PC-3 (cell line): ENCODE measurements around the gene IGIP. TPM values are rescaled to one million over a fixed set of nuclear protein-coding genes. Genes with fewer than 3 reads are reported as not detected.

Experiments
- ATAC-seq: fragments of 200-7000 bp; cut with Tn5 transposase; 2 replicates; pipeline ENCODE4 v1.9.1; 2020; ENCODE audit warnings: mild to moderate bottlenecking, moderate library complexity
- BruUV-seq: library from RNA; stranded (reverse); fragments of 400-500 nt; replicated peaks from 2 replicates; lab custom pipeline; 2021; lab: Mats Ljungman, UMichigan
- CTCF ChIA-PET: fragments of 300-600 bp; sonication (Branson Sonifier 250); formaldehyde crosslinking; loops from one replicate; lab custom pipeline; 2022; ENCODE audit warnings: antibody characterized with exemption; lab: Charles Lee
- POLR2A ChIA-PET: fragments of 300-600 bp; sonication (Branson Sonifier 250); formaldehyde crosslinking; loops from one replicate; lab custom pipeline; 2022; ENCODE audit warnings: antibody characterized with exemption; ENCODE audit not compliant: unreplicated experiment; lab: Charles Lee
- DNase-seq: peaks from one replicate; pipeline ENCODE4 v3.0.0-alpha.2; 2015
- H2AFZ ChIP-seq: fragments of 300-600 bp; sonication (generic); 2 replicates; pipeline ENCODE4 v1.6.0; 2016; ENCODE audit warnings: antibody characterized with exemption, low read length
- H3F3A ChIP-seq: fragments of 300-600 bp; sonication (generic); one replicate; pipeline ENCODE4 v1.6.0; 2017; ENCODE audit warnings: antibody characterized with exemption, low read length, control low read depth, mild to moderate bottlenecking; ENCODE audit not compliant: unreplicated experiment
- H3K27ac ChIP-seq: fragments of 300-600 bp; sonication (generic); 2 replicates; pipeline ENCODE4 v1.5.1; 2016; ENCODE audit warnings: mild to moderate bottlenecking, low read length
- H3K27me3 ChIP-seq: fragments of 300-600 bp; sonication (generic); 2 replicates; pipeline ENCODE4 v1.6.1; 2016; ENCODE audit warnings: low read length, mixed read lengths
- H3K36me3 ChIP-seq: fragments of 300-600 bp; sonication (generic); 2 replicates; pipeline ENCODE4 v1.6.1; 2016; ENCODE audit warnings: low read depth, mixed run types, low read length, mixed read lengths
- H3K4me1 ChIP-seq: fragments of 300-600 bp; sonication (generic); 2 replicates; pipeline ENCODE4 v1.5.1; 2016; ENCODE audit warnings: low read length; ENCODE audit not compliant: insufficient read depth
- H3K4me2 ChIP-seq: fragments of 300-600 bp; sonication (generic); 2 replicates; pipeline ENCODE4 v1.6.0; 2016; ENCODE audit warnings: low read length
- H3K4me3 ChIP-seq: fragments of 300-600 bp; sonication (generic); 2 replicates; pipeline ENCODE4 v1.5.1; 2016; ENCODE audit warnings: mild to moderate bottlenecking, low read length, mixed read lengths
- H3K79me2 ChIP-seq: fragments of 300-600 bp; sonication (generic); 2 replicates; pipeline ENCODE4 v1.6.1; 2017; ENCODE audit warnings: low read length, mixed read lengths
- H3K9ac ChIP-seq: fragments of 300-600 bp; sonication (generic); 2 replicates; pipeline ENCODE4 v1.6.0; 2016; ENCODE audit warnings: mild to moderate bottlenecking, low read length
- H3K9me2 ChIP-seq: fragments of 300-600 bp; sonication (generic); replicated peaks from 2 replicates; pipeline ENCODE4 v1.6.1; 2016; ENCODE audit warnings: mixed run types, low read length, mixed read lengths
- H3K9me3 ChIP-seq: fragments of 300-600 bp; sonication (generic); 2 replicates; pipeline ENCODE4 v1.6.1; 2016; ENCODE audit warnings: low read length, mixed read lengths
- H4K20me1 ChIP-seq: fragments of 300-600 bp; sonication (generic); 2 replicates; pipeline ENCODE4 v1.6.1; 2016; ENCODE audit warnings: low read length, mixed read lengths
- EZH2 ChIP-seq: fragments of 300-600 bp; sonication (generic); IDR thresholded peaks from one replicate; pipeline ENCODE4 v1.6.1; 2017; ENCODE audit warnings: antibody characterized with exemption, mild to moderate bottlenecking, low read length; ENCODE audit not compliant: unreplicated experiment
- EZH2phosphoT487 ChIP-seq: fragments of 300-600 bp; sonication (generic); IDR thresholded peaks from 2 replicates; pipeline ENCODE4 v1.6.1; 2018; ENCODE audit warnings: mild to moderate bottlenecking, antibody characterized with exemption, low read length, borderline replicate concordance
- intact Hi-C: fragments of 100-400 bp; cut with micrococcal nuclease; formaldehyde crosslinking; loops from 2 replicates; pipeline ENCODE4 v1.9.0; 2023
- total RNA-seq: library from RNA; depleted of rRNA; stranded (reverse); fragments of >200 nt; gene quantifications from 2 replicates; pipeline ENCODE4 v1.2.3, GENCODE V29; 2014
- TF ChIP-seq, protein P1 (sequence below): fragments of 300-600 bp; sonication (generic); conservative IDR thresholded peaks from 2 replicates; pipeline ENCODE4 v1.5.1; 2017; ENCODE audit warnings: antibody characterized with exemption, low read depth, mild to moderate bottlenecking, low read length

Gene IGIP
- total RNA-seq, 1 experiment from 2014 or later: 1.3 TPM

DNA sequence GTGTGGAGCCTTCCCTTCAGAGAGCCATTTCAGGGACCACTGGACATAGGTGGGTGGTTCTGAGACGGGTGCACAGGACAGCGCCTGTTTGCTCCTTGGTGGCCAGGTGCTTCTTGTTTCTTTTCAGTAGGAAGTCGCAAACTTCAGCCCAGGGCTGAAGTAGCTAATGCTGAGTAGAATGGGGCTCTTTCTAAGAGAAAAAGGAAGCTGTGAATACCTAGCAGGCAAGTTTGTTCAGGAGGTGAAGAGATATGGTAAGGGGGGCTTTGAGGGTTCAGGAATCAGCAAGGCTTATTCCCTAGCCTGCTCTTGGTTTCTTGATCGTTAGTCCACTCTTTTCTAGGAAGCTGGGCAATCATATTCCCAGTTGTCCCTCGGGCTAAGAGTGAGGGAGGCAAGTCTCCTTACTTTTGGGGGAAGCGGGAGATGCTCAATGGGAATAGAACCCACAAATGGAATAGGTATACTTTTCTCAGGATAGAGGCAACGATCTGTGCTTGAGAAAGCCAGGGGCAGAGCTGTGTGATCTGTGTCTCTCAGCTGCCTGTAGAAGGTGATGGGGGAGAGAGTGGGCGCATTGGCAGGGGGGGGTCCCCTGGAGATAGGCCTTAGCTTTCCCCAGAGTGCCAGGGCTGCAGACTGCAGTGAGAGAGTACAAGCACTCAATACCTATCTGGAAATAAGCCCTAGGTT, 13.7 kb upstream of the IGIP start:
- POLR2A ChIA-PET: interaction anchor here (0.6 kb wide), 2 partner anchors 235 to 474 kb away, joined by 3 to 12 read pairs; no protein-coding TSS in a partner anchor
- no TSS peak for BruUV-seq

DNA sequence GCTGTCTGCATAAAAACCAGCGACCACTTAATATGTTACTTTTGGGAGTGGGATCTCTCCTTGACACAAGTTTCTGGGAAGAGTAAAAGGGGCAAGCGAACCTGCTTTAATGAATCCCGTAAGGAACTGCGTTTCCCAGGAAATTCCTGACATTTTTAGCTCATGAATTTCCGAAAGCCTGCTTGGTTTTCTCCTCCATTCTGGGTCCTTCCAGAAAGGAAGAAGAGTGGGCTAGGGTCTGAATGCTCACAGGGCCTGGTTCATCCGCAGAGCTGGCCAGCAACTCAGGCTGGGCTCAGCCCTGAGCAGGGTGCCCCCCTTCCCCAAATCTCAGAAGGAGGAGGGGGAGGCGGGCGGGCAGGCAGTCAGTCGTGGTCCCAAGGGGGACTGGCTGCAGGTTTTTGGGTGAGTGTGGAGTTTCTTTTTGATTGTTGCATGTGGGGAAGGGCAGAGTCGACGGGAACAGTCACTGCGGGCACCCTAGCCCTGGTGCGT, 13.0 kb upstream of the IGIP start:
- Histone ChIP-seq H3F3A (no peaks in the 10 kb centered on the region), H2AFZ (no peak overlapping the region), H3K79me2 (peaks cover 91% of the 10 kb centered on the region), H3K4me1 (peaks cover 36% of the 10 kb centered on the region), H3K27me3 (no peaks in the 10 kb centered on the region), H3K27ac (no peak overlapping the region), H4K20me1 (peaks cover 17% of the 10 kb centered on the region), H3K9ac (no peak overlapping the region), H3K9me3 (no peaks in the 10 kb centered on the region), H3K4me2 (peak overlapping the region; percentile 93), H3K4me3 (peak overlapping the region; percentile 91; the same call in 1 of the 2 replicates), H3K36me3 (no peaks in the 10 kb centered on the region), H3K9me2 (no peaks in the 10 kb centered on the region)
- no peak for ATAC-seq
- BruUV-seq: no TSS peak
- CTCF ChIA-PET: no interaction called here
- intact Hi-C loops: no loop called here
- no peak for DNase-seq
- POLR2A ChIA-PET: interaction anchor here (0.6 kb wide), 2 partner anchors 234 to 473 kb away, joined by 3 to 12 read pairs; no protein-coding TSS in a partner anchor
- no peak for TF ChIP-seq EZH2
- TF ChIP-seq, protein P1, sequence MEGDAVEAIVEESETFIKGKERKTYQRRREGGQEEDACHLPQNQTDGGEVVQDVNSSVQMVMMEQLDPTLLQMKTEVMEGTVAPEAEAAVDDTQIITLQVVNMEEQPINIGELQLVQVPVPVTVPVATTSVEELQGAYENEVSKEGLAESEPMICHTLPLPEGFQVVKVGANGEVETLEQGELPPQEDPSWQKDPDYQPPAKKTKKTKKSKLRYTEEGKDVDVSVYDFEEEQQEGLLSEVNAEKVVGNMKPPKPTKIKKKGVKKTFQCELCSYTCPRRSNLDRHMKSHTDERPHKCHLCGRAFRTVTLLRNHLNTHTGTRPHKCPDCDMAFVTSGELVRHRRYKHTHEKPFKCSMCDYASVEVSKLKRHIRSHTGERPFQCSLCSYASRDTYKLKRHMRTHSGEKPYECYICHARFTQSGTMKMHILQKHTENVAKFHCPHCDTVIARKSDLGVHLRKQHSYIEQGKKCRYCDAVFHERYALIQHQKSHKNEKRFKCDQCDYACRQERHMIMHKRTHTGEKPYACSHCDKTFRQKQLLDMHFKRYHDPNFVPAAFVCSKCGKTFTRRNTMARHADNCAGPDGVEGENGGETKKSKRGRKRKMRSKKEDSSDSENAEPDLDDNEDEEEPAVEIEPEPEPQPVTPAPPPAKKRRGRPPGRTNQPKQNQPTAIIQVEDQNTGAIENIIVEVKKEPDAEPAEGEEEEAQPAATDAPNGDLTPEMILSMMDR: no peak
- no peak for TF ChIP-seq EZH2phosphoT487

More for the DNA sequence above, 13.7 kb upstream of the IGIP start:
- H3K4me2 ChIP-seq: no peak overlapping the region
- TF ChIP-seq, protein P1: no peak
- no peak for TF ChIP-seq EZH2
- TF ChIP-seq EZH2phosphoT487: no peak
- H3F3A ChIP-seq: no peaks in the 10 kb centered on the region
- ATAC-seq (no peak), DNase-seq (no peak)
- H3K9me3 ChIP-seq: no peaks in the 10 kb centered on the region
- H3K4me1 ChIP-seq: peaks cover 34% of the 10 kb centered on the region
- H3K27ac ChIP-seq: no peak overlapping the region
- no peak overlapping the region for H3K9ac ChIP-seq
- H4K20me1 ChIP-seq: peaks cover 13% of the 10 kb centered on the region
- no peak overlapping the region for H3K4me3 ChIP-seq
- no peaks in the 10 kb centered on the region for H3K9me2 ChIP-seq
- peaks cover 83% of the 10 kb centered on the region for H3K79me2 ChIP-seq
- no peak overlapping the region for H2AFZ ChIP-seq
- intact Hi-C loops: no loop called here
- CTCF ChIA-PET: interaction anchor here (0.6 kb wide), 1 partner anchor 46 kb away, joined by 6 read pairs; no protein-coding TSS in a partner anchor
- H3K36me3 ChIP-seq: no peaks in the 10 kb centered on the region
- no peaks in the 10 kb centered on the region for H3K27me3 ChIP-seq

DNA sequence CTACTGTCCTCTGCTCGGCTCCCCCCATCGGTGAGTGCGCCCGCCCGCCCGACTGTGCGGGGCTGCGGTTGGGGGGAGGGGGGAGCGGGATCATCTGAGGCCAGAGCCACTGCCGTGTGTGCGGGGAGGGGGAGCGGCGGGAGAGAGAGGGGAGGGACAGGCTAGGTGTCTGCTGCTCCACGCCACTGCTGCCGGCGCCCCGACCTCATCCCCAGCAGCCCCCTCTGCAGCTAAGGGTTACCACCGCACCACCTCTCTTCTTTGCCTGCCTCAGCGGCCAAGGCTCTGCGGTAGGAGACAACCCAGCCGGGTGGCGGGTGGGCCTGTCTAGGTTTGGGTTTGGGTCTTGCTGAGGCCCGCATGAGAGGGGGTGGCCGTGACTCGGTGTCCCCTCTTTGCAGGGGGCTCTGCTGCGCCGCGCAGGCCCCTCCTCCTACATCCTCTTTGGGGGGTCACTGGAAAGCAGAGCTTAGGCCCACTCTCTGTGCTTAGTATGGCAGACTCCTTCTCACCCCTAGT, 12.5 kb upstream of the IGIP start:
- Histone ChIP-seq H3K4me1 (peaks cover 41% of the 10 kb centered on the region), H3K27me3 (no peaks in the 10 kb centered on the region), H3K27ac (no peak overlapping the region), H2AFZ (peak overlapping the region; percentile 56), H4K20me1 (peaks cover 17% of the 10 kb centered on the region), H3F3A (no peaks in the 10 kb centered on the region), H3K9me2 (no peaks in the 10 kb centered on the region), H3K79me2 (peaks cover 94% of the 10 kb centered on the region), H3K4me2 (peak overlapping the region; percentile 93), H3K9ac (peak overlapping the region; percentile 81), H3K36me3 (no peaks in the 10 kb centered on the region), H3K4me3 (peak overlapping the region; percentile 91), H3K9me3 (no peaks in the 10 kb centered on the region)
- TF ChIP-seq EZH2 (no peak), EZH2phosphoT487 (no peak)
- TF ChIP-seq, protein P1: no peak
- CTCF ChIA-PET: no interaction called here
- no peak for ATAC-seq
- POLR2A ChIA-PET: no interaction called here
- TSS peak; percentile 71 for BruUV-seq
- intact Hi-C loops: no loop called here
- no peak for DNase-seq
